CD4-positive, alpha-beta T cell (primary cell): ENCODE results near the gene RIPOR1. TPM values are rescaled to one million over a fixed set of nuclear protein-coding genes. Genes with fewer than 3 reads are reported as not detected.
A peak's percentile ranks its signal among the peaks of the same experiment; 100 is the strongest.

ENCODE experiments used
- ATAC-seq: fragments of 200-7000 bp; cut with Tn5 transposase; one replicate; pipeline ENCODE4 v1.10.0; 2022; ENCODE audit warnings: mild to moderate bottlenecking; ENCODE audit not compliant: poor library complexity
- CTCF ChIA-PET: fragments of 350-600 bp; sonication (Branson Sonifier 250); formaldehyde crosslinking; loops from one replicate; lab custom pipeline; 2021; ENCODE audit warnings: antibody characterized with exemption, inconsistent platforms; lab: Charles Lee
- POLR2A ChIA-PET: fragments of 350-600 bp; sonication (Branson Sonifier 250); formaldehyde crosslinking; loops from one replicate; lab custom pipeline; 2021; ENCODE audit warnings: antibody characterized with exemption, inconsistent platforms; lab: Charles Lee
- DNase-seq, 14 experiments: peaks; one replicate each; pipeline ENCODE4 v3.0.0-alpha.2; 2013 to 2020; ENCODE audit warnings: mixed read lengths in 2 of 14
- H3K27ac ChIP-seq, 2 donors: one replicate each; pipeline versions ENCODE4 v1.5.1 to v1.7.0; 2013; ENCODE audit warnings: low read length in 2 of 2, low read depth in 1 of 2, mild to moderate bottlenecking in 1 of 2
- H3K27me3 ChIP-seq, 2 experiments: 1 replicate in 1 of 2; 2 replicates in 1 of 2; pipeline versions ENCODE4 v1.6.1 to v1.7.0; 2013; ENCODE audit warnings: low read length in 2 of 2, control low read depth in 1 of 2, mild to moderate bottlenecking in 1 of 2, moderate library complexity in 1 of 2; ENCODE audit not compliant: insufficient read depth in 2 of 2, control insufficient read depth in 1 of 2
- H3K36me3 ChIP-seq: one replicate; pipeline ENCODE4 v1.6.1; 2013; ENCODE audit warnings: low read length, control low read depth; ENCODE audit not compliant: insufficient read depth
- H3K4me1 ChIP-seq: one replicate; pipeline ENCODE4 v1.6.1; 2013; ENCODE audit warnings: low read length, control low read depth; ENCODE audit not compliant: insufficient read depth
- H3K4me3 ChIP-seq: one replicate; pipeline ENCODE4 v1.5.1; 2013; ENCODE audit warnings: mild to moderate bottlenecking, low read length, moderate library complexity
- H3K9me3 ChIP-seq, 2 experiments: 1 replicate in 1 of 2; 2 replicates in 1 of 2; pipeline versions ENCODE4 v1.6.1 to v1.7.0; 2013; ENCODE audit warnings: low read length in 2 of 2, mild to moderate bottlenecking in 2 of 2, control low read depth in 1 of 2, moderate library complexity in 1 of 2; ENCODE audit not compliant: control insufficient read depth in 1 of 2, insufficient read depth in 1 of 2
- H3K27ac Mint-ChIP-seq: one replicate; pipeline ENCODE4 v1.8.0; 2020; ENCODE audit warnings: mixed read lengths
- H3K27me3 Mint-ChIP-seq: one replicate; pipeline ENCODE4 v1.8.0; 2021; ENCODE audit warnings: mixed read lengths
- H3K36me3 Mint-ChIP-seq: one replicate; pipeline ENCODE4 v1.8.0; 2021; ENCODE audit warnings: low read depth, mixed read lengths
- H3K4me1 Mint-ChIP-seq: one replicate; pipeline ENCODE4 v1.8.0; 2021; ENCODE audit warnings: low read depth, mixed read lengths
- H3K4me3 Mint-ChIP-seq: one replicate; pipeline ENCODE4 v1.8.0; 2020; ENCODE audit warnings: mild to moderate bottlenecking, mixed read lengths
- H3K9me3 Mint-ChIP-seq: one replicate; pipeline ENCODE4 v1.8.0; 2020; ENCODE audit warnings: mixed read lengths
- intact Hi-C, 2 experiments: fragments of 100-400 bp; cut with DNase I in 1 of 2; cut with micrococcal nuclease in 1 of 2; formaldehyde crosslinking; loops; one replicate each; pipeline versions ENCODE4 v1.15.1 to v1.9.0; 2023 to 2025; cut with DNase I, micrococcal nuclease
- total RNA-seq, 174 experiments: library from RNA in 2 of 174; stranded (reverse) in 2 of 174; gene quantifications; one replicate each; pipeline ENCODE4 v1.2.3 and lab custom pipeline; 2021 to 2026
- TF ChIP-seq, protein P1 (sequence below): fragments of 200-600 bp; IDR thresholded peaks from one replicate; pipeline ENCODE4 v1.8.0; 2022; ENCODE audit warnings: antibody characterized with exemption, mild to moderate bottlenecking

Gene RIPOR1
- total RNA-seq, 2 experiments from 2014 or later, result 21.3 to 25.4 TPM

DNA sequence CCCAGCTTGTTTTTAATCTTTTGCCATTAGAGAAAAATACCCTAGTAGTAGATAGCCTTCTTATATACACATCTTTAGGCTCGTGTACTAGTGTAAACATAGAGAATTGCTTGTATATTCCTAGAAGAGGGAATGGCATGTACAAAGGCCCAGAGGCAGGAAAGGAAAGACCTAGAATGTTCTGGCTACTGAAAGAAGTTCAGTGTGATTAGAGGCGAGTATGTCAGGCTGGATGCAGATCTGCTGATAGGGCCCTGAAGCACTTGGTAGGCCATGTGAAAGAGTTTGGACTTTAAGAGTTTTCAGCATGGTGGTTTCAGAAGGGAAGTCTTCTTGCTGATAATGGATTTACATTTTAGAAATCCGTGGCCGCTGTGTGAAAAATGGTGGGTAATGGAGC is 51.1 kb downstream of the RIPOR1 start:
- ChIA-PET CTCF (interaction anchor here (1.3 kb wide), 1 partner anchor 59 kb away, joined by 4 read pairs; no protein-coding TSS in a partner anchor), POLR2A (interaction anchor here (0.8 to 2.6 kb wide), 2 partner anchors 15 to 17 kb away, joined by 3 to 8 read pairs; partner anchors contain the start of gene CTCF)
- H3K36me3 Mint-ChIP-seq, result peaks cover 46% of the 10 kb centered on the region
- no peak for DNase-seq
- intact Hi-C loops, result no loop called here
- H3K4me3 Mint-ChIP-seq, result no peak overlapping the region
- no peak overlapping the region for H3K27ac ChIP-seq
- H3K27me3 Mint-ChIP-seq, result no peaks in the 10 kb centered on the region
- no peaks in the 10 kb centered on the region for H3K27me3 ChIP-seq
- H3K36me3 ChIP-seq, result peaks cover 27% of the 10 kb centered on the region
- H3K9me3 Mint-ChIP-seq, result no peaks in the 10 kb centered on the region
- no peak for ATAC-seq
- TF ChIP-seq, protein P1, sequence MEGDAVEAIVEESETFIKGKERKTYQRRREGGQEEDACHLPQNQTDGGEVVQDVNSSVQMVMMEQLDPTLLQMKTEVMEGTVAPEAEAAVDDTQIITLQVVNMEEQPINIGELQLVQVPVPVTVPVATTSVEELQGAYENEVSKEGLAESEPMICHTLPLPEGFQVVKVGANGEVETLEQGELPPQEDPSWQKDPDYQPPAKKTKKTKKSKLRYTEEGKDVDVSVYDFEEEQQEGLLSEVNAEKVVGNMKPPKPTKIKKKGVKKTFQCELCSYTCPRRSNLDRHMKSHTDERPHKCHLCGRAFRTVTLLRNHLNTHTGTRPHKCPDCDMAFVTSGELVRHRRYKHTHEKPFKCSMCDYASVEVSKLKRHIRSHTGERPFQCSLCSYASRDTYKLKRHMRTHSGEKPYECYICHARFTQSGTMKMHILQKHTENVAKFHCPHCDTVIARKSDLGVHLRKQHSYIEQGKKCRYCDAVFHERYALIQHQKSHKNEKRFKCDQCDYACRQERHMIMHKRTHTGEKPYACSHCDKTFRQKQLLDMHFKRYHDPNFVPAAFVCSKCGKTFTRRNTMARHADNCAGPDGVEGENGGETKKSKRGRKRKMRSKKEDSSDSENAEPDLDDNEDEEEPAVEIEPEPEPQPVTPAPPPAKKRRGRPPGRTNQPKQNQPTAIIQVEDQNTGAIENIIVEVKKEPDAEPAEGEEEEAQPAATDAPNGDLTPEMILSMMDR, result no peak
- H3K9me3 ChIP-seq, result no peaks in the 10 kb centered on the region
- H3K4me1 ChIP-seq, result peaks cover 8% of the 10 kb centered on the region
- H3K4me3 ChIP-seq, result no peak overlapping the region
- H3K4me1 Mint-ChIP-seq, result peaks cover 20% of the 10 kb centered on the region
- H3K27ac Mint-ChIP-seq, result no peak overlapping the region

- H3K27me3 Mint-ChIP-seq, result no peaks in the 10 kb centered on the region
- H3K27ac ChIP-seq, result no peak overlapping the region
- intact Hi-C loops, result no loop called here
- no peak overlapping the region for H3K27ac Mint-ChIP-seq
- no peaks in the 10 kb centered on the region for H3K9me3 Mint-ChIP-seq
- H3K36me3 Mint-ChIP-seq, result peaks cover 41% of the 10 kb centered on the region
- TF ChIP-seq, protein P1, result no peak
- DNase-seq, result no peak
- no peak overlapping the region for H3K4me3 Mint-ChIP-seq
- peaks cover 12% of the 10 kb centered on the region for H3K4me1 ChIP-seq
- H3K4me1 Mint-ChIP-seq, result peaks cover 23% of the 10 kb centered on the region
- no peaks in the 10 kb centered on the region for H3K27me3 ChIP-seq
- POLR2A ChIA-PET, result interaction anchor here (2.6 kb wide), 1 partner anchor 18 kb away, joined by 8 read pairs; the partner anchor contains the start of gene CTCF
- ATAC-seq, result no peak
- H3K4me3 ChIP-seq, result no peak overlapping the region
- H3K36me3 ChIP-seq, result peaks cover 22% of the 10 kb centered on the region
- no peaks in the 10 kb centered on the region for H3K9me3 ChIP-seq
- CTCF ChIA-PET, result interaction anchor here (1.3 kb wide), 1 partner anchor 59 kb away, joined by 4 read pairs; no protein-coding TSS in a partner anchor
Observed at GRCh38 chr16:67580202-67580601, 51.6 kb downstream of the RIPOR1 start.

DNA sequence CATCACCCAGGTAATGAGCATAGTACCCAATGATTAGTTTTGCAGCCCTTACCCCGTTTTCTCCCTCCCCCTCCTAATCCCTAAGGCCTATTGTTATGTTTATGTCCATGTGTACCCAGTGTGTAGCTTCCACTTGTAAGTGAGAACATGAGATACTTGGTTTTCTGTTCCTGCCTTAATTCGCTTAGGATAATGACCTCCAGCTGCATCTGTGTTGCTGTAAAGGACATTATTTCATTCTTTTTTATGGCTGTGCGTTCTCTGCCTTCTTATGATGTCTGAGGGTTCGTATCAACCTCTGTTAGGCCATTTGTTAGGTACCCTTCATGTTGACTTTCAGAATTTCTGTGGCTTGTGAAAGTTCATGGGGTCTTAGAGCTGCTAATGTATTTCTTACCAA is 64.7 kb downstream of the RIPOR1 start:
- Histone ChIP-seq H3K36me3 (peaks cover 11% of the 10 kb centered on the region), H3K9me3 (no peaks in the 10 kb centered on the region), H3K4me3 (no peak overlapping the region), H3K27ac (no peak overlapping the region), H3K4me1 (peaks cover 11% of the 10 kb centered on the region), H3K27me3 (no peaks in the 10 kb centered on the region)
- intact Hi-C loops, result no loop called here
- TF ChIP-seq, protein P1, result no peak
- H3K4me3 Mint-ChIP-seq, result no peak overlapping the region
- DNase-seq (no peak), ATAC-seq (no peak)
- peaks cover 38% of the 10 kb centered on the region for H3K36me3 Mint-ChIP-seq
- H3K27ac Mint-ChIP-seq, result peak overlapping the region; percentile 18
- H3K27me3 Mint-ChIP-seq, result no peaks in the 10 kb centered on the region
- ChIA-PET CTCF (interaction anchor here (4.8 kb wide), 1 partner anchor 72 kb away, joined by 15 read pairs; no protein-coding TSS in a partner anchor), POLR2A (no interaction called here)
- no peaks in the 10 kb centered on the region for H3K9me3 Mint-ChIP-seq
- H3K4me1 Mint-ChIP-seq, result peaks cover 49% of the 10 kb centered on the region
